A549 (cell line): ENCODE data around the gene C7.

Experiments used
- BHLHE40 ChIP-seq: IDR thresholded peaks from 2 replicates; pipeline ENCODE4 v1.6.1; 2012; ENCODE audit warnings: low read depth, low read length, inconsistent platforms
- ELK1 ChIP-seq: fragments of 150-350 bp; IDR thresholded peaks from 2 replicates; pipeline ENCODE4 v1.6.1; 2014; ENCODE audit warnings: low read depth, mild to moderate bottlenecking, low read length
- FOSL2 ChIP-seq, 2 experiments: fragments of 450-650 bp in 1 of 2; fragments of >200 bp in 1 of 2; sonication (Bioruptor Twin) in 1 of 2; formaldehyde crosslinking; IDR thresholded peaks; 2 replicates each; pipeline versions ENCODE4 v1.5.0 to v1.6.1; 2016 to 2020; ENCODE audit warnings: mild to moderate bottlenecking in 1 of 2, moderate library complexity in 1 of 2
- MAFK ChIP-seq: fragments of 450-650 bp; IDR thresholded peaks from 2 replicates; pipeline ENCODE4 v1.6.1; 2014; ENCODE audit not compliant: partially characterized antibody
- POLR2A ChIP-seq: IDR thresholded peaks from 2 replicates; pipeline ENCODE4 v1.6.1; 2012; ENCODE audit warnings: mild to moderate bottlenecking, low read length
- RCOR1 ChIP-seq: fragments of 150-350 bp; IDR thresholded peaks from 2 replicates; pipeline ENCODE4 v1.6.1; 2014; ENCODE audit warnings: antibody characterized with exemption, low read length, low read depth
- ZNF302 ChIP-seq: fragments of 250-450 bp; sonication (Bioruptor Pico); IDR thresholded peaks from 2 replicates; pipeline ENCODE4 v1.9.0; 2021; ENCODE audit warnings: inconsistent platforms, mild to moderate bottlenecking, moderate library complexity
- TF ChIP-seq, protein P1 (sequence below): fragments of 250-450 bp; sonication (Bioruptor Pico); IDR thresholded peaks from 2 replicates; pipeline ENCODE4 v1.5.0; 2021; ENCODE audit warnings: mild to moderate bottlenecking, moderate library complexity, borderline replicate concordance
- TF ChIP-seq, protein P2 (sequence below): fragments of >200 bp; sonication (Bioruptor Twin); formaldehyde crosslinking; IDR thresholded peaks from 3 replicates; pipeline ENCODE4 v1.5.1; 2016

DNA sequence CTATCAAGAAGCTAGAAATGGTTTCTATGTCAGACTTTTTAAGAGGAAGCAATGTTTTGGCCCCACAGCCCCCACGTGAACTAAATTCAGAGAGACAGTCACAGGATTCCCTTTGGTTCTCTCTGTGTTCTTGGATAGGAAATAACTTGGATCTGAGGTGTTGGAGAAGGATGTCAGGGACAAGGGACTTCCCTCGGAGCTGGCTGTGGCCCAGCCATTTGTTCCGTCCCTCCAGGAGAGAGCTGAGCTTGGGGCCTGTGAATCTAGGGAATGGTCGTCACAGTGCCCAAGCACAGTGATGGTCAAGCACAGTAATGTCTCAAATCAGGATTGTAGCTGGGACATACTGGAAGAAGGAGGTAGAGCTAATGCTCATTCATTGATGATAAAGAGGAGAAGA, 2.0 kb downstream of the C7 start:
- TF ChIP-seq, protein P1, sequence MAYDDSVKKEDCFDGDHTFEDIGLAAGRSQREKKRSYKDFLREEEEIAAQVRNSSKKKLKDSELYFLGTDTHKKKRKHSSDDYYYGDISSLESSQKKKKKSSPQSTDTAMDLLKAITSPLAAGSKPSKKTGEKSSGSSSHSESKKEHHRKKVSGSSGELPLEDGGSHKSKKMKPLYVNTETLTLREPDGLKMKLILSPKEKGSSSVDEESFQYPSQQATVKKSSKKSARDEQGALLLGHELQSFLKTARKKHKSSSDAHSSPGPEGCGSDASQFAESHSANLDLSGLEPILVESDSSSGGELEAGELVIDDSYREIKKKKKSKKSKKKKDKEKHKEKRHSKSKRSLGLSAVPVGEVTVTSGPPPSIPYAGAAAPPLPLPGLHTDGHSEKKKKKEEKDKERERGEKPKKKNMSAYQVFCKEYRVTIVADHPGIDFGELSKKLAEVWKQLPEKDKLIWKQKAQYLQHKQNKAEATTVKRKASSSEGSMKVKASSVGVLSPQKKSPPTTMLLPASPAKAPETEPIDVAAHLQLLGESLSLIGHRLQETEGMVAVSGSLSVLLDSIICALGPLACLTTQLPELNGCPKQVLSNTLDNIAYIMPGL, result no peak
- TF ChIP-seq MAFK (no peak), RCOR1 (no peak), ELK1 (no peak), FOSL2 (IDR thresholded peaks at IDR 0.05) (no peak), FOSL2 (CRISPR knock-in tag; IDR thresholded peaks at IDR 0.05) (no peak), POLR2A (no peak), ZNF302 (no peak), BHLHE40 (no peak)
- TF ChIP-seq, protein P2, sequence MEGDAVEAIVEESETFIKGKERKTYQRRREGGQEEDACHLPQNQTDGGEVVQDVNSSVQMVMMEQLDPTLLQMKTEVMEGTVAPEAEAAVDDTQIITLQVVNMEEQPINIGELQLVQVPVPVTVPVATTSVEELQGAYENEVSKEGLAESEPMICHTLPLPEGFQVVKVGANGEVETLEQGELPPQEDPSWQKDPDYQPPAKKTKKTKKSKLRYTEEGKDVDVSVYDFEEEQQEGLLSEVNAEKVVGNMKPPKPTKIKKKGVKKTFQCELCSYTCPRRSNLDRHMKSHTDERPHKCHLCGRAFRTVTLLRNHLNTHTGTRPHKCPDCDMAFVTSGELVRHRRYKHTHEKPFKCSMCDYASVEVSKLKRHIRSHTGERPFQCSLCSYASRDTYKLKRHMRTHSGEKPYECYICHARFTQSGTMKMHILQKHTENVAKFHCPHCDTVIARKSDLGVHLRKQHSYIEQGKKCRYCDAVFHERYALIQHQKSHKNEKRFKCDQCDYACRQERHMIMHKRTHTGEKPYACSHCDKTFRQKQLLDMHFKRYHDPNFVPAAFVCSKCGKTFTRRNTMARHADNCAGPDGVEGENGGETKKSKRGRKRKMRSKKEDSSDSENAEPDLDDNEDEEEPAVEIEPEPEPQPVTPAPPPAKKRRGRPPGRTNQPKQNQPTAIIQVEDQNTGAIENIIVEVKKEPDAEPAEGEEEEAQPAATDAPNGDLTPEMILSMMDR, result no peak
